Measurements from ENCODE around the gene FAAP20.

- TF ChIP-seq, protein P1, sequence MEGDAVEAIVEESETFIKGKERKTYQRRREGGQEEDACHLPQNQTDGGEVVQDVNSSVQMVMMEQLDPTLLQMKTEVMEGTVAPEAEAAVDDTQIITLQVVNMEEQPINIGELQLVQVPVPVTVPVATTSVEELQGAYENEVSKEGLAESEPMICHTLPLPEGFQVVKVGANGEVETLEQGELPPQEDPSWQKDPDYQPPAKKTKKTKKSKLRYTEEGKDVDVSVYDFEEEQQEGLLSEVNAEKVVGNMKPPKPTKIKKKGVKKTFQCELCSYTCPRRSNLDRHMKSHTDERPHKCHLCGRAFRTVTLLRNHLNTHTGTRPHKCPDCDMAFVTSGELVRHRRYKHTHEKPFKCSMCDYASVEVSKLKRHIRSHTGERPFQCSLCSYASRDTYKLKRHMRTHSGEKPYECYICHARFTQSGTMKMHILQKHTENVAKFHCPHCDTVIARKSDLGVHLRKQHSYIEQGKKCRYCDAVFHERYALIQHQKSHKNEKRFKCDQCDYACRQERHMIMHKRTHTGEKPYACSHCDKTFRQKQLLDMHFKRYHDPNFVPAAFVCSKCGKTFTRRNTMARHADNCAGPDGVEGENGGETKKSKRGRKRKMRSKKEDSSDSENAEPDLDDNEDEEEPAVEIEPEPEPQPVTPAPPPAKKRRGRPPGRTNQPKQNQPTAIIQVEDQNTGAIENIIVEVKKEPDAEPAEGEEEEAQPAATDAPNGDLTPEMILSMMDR (IDR thresholded peaks at IDR 0.05; ENCODE audit: borderline replicate concordance, extremely low read depth, low read length, poor library complexity, severe bottlenecking), result no peak
- no peak for TF ChIP-seq EZH2 (IDR thresholded peaks at IDR 0.05; ENCODE audit: borderline replicate concordance, low read depth, low read length, severe bottlenecking)
These were observed 8.4 kb upstream of the FAAP20 start for GRCh38 chr1:2202843-2203601.

Measured in DND-41 (cell line).